AG04450 (cell line): ENCODE measurements around the gene LRRC8C. TPM values are rescaled to one million over a fixed set of nuclear protein-coding genes. Genes with fewer than 3 reads are reported as not detected.

Source experiments
- CTCF ChIA-PET: fragments of 300-600, 350-600 bp; formaldehyde crosslinking; extraction: SDS; loops from one replicate; lab custom pipeline; 2022; ENCODE audit warnings: antibody characterized with exemption, inconsistent platforms; lab: Charles Lee
- POLR2A ChIA-PET: fragments of 350-600 bp; formaldehyde crosslinking; extraction: SDS; loops from one replicate; lab custom pipeline; 2021; ENCODE audit warnings: antibody characterized with exemption, inconsistent platforms; lab: Yijun Ruan, JAX
- DNase-seq: peaks from one replicate; pipeline ENCODE4 v3.0.0-alpha.2; 2011; ENCODE audit warnings: low read depth, low spot score
- H3K27ac ChIP-seq: one replicate; pipeline ENCODE4 v1.5.1; 2012; ENCODE audit warnings: low read depth, low read length, control low read depth
- H3K27me3 ChIP-seq: one replicate; pipeline ENCODE4 v1.6.0; 2012; ENCODE audit warnings: low read length; ENCODE audit not compliant: control insufficient read depth, insufficient read depth
- H3K4me3 ChIP-seq: 2 replicates; pipeline ENCODE4 v1.5.1; 2011; ENCODE audit warnings: mild to moderate bottlenecking, low read depth, low read length, control low read depth
- H3K9me3 ChIP-seq: 2 replicates; pipeline ENCODE4 v1.5.1; 2012; ENCODE audit warnings: low read length; ENCODE audit not compliant: control insufficient read depth, insufficient read depth
- polyA plus RNA-seq: library from polyadenylated mRNA; depleted of rRNA; stranded (reverse); fragments of >200 nt; gene quantifications from 2 replicates; pipeline ENCODE4 v1.2.3, GENCODE V29; 2011
- TF ChIP-seq, protein P1 (sequence below): IDR thresholded peaks from 2 replicates; pipeline ENCODE4 v1.5.1; 2011; ENCODE audit warnings: low read depth, low read length, control low read depth, inconsistent platforms

Gene LRRC8C
- polyA plus RNA-seq, 1 experiment: 19.4 TPM

DNA sequence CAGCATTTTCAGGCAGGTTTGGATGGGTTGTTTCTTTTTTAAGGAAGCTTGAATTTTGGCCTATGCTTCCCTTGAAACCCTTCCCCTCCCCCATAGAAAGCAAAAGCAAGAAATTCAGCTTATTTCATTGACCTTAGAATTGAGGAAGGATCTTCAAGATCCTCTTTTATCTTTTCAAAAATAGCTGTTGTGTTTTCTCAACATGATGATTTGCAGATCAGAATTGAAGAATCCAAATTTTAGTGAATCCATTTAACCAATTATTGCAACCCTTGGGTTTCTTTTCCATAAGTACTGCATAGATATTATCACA, 73.7 kb downstream of the LRRC8C start:
- no peak overlapping the region for H3K27ac ChIP-seq
- DNase-seq: no peak
- POLR2A ChIA-PET: no interaction called here
- H3K9me3 ChIP-seq: no peaks in the 10 kb centered on the region
- CTCF ChIA-PET: interaction anchor here (0.9 to 1.9 kb wide), 2 partner anchors 32 to 57 kb away, joined by 3 to 8 read pairs; no protein-coding TSS in a partner anchor
- H3K27me3 ChIP-seq: no peaks in the 10 kb centered on the region
- H3K4me3 ChIP-seq: no peak overlapping the region
- TF ChIP-seq, protein P1, sequence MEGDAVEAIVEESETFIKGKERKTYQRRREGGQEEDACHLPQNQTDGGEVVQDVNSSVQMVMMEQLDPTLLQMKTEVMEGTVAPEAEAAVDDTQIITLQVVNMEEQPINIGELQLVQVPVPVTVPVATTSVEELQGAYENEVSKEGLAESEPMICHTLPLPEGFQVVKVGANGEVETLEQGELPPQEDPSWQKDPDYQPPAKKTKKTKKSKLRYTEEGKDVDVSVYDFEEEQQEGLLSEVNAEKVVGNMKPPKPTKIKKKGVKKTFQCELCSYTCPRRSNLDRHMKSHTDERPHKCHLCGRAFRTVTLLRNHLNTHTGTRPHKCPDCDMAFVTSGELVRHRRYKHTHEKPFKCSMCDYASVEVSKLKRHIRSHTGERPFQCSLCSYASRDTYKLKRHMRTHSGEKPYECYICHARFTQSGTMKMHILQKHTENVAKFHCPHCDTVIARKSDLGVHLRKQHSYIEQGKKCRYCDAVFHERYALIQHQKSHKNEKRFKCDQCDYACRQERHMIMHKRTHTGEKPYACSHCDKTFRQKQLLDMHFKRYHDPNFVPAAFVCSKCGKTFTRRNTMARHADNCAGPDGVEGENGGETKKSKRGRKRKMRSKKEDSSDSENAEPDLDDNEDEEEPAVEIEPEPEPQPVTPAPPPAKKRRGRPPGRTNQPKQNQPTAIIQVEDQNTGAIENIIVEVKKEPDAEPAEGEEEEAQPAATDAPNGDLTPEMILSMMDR: no peak

DNA sequence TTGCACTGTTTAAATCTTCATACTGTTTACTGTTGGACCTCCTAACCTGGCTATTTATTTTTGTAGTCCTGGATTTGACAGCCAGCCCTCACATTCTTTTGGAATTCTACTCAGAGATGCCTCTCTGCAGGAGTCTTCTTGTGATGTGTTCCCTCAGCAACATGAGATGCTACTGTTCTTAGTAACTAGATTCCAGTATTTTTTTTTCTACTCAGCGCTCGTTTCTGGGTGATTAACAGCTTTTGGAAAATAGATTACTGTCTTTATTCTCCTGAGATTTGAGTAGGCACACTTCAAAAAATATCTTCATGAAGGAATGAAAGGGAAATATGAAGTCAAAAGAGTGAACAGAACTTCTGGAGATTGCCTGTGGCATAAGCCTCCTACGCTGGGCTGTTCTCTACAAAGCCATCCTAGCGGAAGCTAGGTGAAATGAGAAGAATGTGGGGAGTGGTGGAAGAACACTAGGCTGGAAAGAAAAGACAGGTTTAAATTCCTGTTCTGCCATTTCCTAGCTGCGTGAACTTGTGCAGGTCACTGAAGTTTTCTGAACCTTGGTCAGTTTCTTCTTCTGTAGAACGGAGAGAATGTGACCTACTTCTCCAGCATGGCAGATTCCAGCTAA, 75.9 kb downstream of the LRRC8C start:
- DNase-seq: no peak
- Histone ChIP-seq H3K27me3 (no peaks in the 10 kb centered on the region), H3K4me3 (no peak overlapping the region), H3K27ac (no peak overlapping the region), H3K9me3 (no peaks in the 10 kb centered on the region)
- POLR2A ChIA-PET: no interaction called here
- CTCF ChIA-PET: interaction anchor here (0.5 kb wide), 1 partner anchor 13 kb away, joined by 3 read pairs; no protein-coding TSS in a partner anchor
- TF ChIP-seq, protein P1: no peak

DNA sequence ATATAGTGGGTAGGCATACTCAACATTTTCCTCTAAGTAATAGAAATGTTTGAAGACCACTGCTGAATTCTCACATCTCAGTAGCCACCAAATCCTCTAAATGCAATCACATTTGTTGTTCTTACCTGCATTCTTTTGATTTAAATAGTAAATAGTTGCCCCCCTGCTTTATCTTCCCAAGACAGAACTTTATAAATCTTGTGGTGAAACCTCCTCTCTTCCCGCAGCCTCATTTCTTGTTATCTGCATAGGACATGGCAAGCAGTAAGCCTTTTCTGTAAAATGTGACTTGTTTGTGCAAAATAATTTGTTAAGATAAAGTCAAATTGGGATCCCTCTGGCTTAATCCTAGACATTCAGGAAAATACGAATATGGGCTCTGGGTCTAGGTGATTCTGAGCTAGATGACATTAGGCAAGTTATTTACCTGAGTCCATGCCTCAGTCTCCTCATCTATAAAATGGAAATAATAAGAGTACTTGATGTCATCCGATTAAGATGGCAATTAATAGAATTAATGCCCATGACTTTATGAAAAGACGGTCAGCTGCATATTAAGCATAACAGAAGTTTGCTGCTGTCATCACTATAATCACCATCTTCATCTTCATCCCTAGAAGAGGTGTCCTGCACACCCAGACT, 77.7 kb downstream of the LRRC8C start:
- Histone ChIP-seq H3K27me3 (no peaks in the 10 kb centered on the region), H3K27ac (no peak overlapping the region), H3K4me3 (no peak overlapping the region), H3K9me3 (no peaks in the 10 kb centered on the region)
- CTCF ChIA-PET: interaction anchor here (2.2 kb wide), 1 partner anchor 52 kb away, joined by 8 read pairs; no protein-coding TSS in a partner anchor
- POLR2A ChIA-PET: no interaction called here
- TF ChIP-seq, protein P1: no peak
- DNase-seq: no peak

DNA sequence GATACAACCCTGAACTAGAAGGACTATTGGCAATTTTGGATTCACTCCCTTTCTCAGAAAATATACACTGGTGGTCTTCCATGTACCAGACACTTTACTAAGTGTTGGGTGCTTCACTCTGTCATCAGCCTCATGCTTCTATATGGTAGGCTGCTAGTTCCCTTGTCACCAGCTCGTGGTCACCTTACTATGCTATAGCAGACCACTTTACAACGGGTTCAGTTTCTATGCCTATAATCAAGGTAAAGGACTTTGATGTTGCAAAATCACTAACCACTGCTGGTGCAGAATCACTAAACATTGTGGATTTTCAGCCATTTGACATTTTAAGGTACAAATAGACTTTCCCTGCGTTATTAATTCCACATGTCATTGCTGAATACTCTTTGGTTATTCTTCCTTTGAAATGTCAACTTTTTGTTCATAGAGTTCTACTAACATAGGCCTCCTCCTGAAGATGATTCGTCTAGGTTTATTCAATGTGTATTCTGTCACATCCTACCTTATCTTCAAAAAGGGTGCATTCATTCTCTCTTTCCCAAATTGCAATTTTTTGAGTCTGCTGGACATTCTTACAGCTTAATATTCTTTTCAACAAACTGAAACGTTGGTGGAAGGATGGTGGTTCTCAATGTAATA, 78.3 kb downstream of the LRRC8C start:
- H3K9me3 ChIP-seq: no peaks in the 10 kb centered on the region
- POLR2A ChIA-PET: no interaction called here
- no peak overlapping the region for H3K27ac ChIP-seq
- CTCF ChIA-PET: interaction anchor here (2.2 kb wide), 1 partner anchor 51 kb away, joined by 8 read pairs; no protein-coding TSS in a partner anchor
- H3K4me3 ChIP-seq: no peak overlapping the region
- TF ChIP-seq, protein P1: no peak
- H3K27me3 ChIP-seq: no peaks in the 10 kb centered on the region
- DNase-seq: no peak

DNA sequence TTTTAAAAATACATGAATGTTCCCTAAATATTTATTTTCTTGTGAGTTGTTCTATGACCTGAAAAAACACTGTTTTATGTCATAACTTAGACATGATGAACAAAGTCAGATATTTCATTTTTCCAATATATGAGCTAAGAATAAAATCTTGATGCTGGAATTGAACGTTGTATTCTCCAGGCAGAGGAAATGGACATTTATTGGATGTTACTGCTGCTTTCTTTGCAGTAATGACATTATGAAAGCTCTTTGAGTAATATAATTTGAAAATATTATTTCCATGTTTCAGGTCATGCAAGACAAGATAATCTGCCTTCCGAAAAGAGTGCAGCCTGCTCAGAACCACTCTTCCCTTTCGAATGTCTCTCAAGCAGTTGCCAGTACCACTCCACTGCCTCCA, 79.5 kb downstream of the LRRC8C start:
- no peak for DNase-seq
- TF ChIP-seq, protein P1: no peak
- ChIA-PET CTCF (interaction anchor here (0.5 to 2.2 kb wide), 2 partner anchors 50 to 61 kb away, joined by 4 to 8 read pairs; no protein-coding TSS in a partner anchor), POLR2A (no interaction called here)
- Histone ChIP-seq H3K27me3 (no peaks in the 10 kb centered on the region), H3K4me3 (no peak overlapping the region), H3K9me3 (no peaks in the 10 kb centered on the region), H3K27ac (no peak overlapping the region)
